ENCODE data around the gene TARS2.

TARS2 gene

GRCh38 chr1:150552128-150552910 lies 65.1 kb downstream of the TARS2 start:
- TF ChIP-seq ZFX (IDR thresholded peaks at IDR 0.05; ENCODE audit: borderline replicate concordance) (no peak), CTCF (IDR thresholded peaks at IDR 0.05) (no peak)
- H3K27ac ChIP-seq = no peak overlapping the region

GRCh38 chr1:150552911-150553289 lies 65.7 kb downstream of the TARS2 start:
- TF ChIP-seq ZFX (IDR thresholded peaks at IDR 0.05; ENCODE audit: borderline replicate concordance) = no peak
- no peak for TF ChIP-seq CTCF (IDR thresholded peaks at IDR 0.05)
- no peak overlapping the region for H3K27ac ChIP-seq

- H3K27ac ChIP-seq = no peak overlapping the region
- TF ChIP-seq CTCF (IDR thresholded peaks at IDR 0.05) = no peak
- no peak for TF ChIP-seq ZFX (IDR thresholded peaks at IDR 0.05; ENCODE audit: borderline replicate concordance)
Observed at GRCh38 chr1:150553392-150554085, 66.3 kb downstream of the TARS2 start.

GRCh38 chr1:150554086-150554452 lies 66.8 kb downstream of the TARS2 start:
- H3K27ac ChIP-seq = no peak overlapping the region
- no peak for TF ChIP-seq CTCF (IDR thresholded peaks at IDR 0.05)
- no peak for TF ChIP-seq ZFX (IDR thresholded peaks at IDR 0.05; ENCODE audit: borderline replicate concordance)

GRCh38 chr1:150555198-150555970 lies 68.2 kb downstream of the TARS2 start:
- TF ChIP-seq CTCF (IDR thresholded peaks at IDR 0.05) (no peak), ZFX (IDR thresholded peaks at IDR 0.05; ENCODE audit: borderline replicate concordance) (no peak)

GRCh38 chr1:150555971-150556865 lies 69.0 kb downstream of the TARS2 start:
- no peak overlapping the region for H3K27ac ChIP-seq
- TF ChIP-seq ZFX (IDR thresholded peaks at IDR 0.05; ENCODE audit: borderline replicate concordance) (no peak), CTCF (IDR thresholded peaks at IDR 0.05) (no peak)

More at GRCh38 chr1:150555198-150555970, 68.2 kb downstream of the TARS2 start:
- H3K27ac ChIP-seq = no peak overlapping the region

All from 22Rv1 (cell line).